ENCODE data around the gene CD160.

- no peak for TF ChIP-seq CTCF (IDR thresholded peaks at IDR 0.05)
- TF ChIP-seq POLR2A (IDR thresholded peaks at IDR 0.05; ENCODE audit: low read depth): no peak
Measured at GRCh38 chr1:145778146-145778540, 58.8 kb downstream of the CD160 start.

All from esophagus muscularis mucosa (tissue), 3 donors.